Effector CD8-positive, alpha-beta T cell (primary cell): ENCODE results near the gene LMOD2.
"Not testable (repeated sequence)": the region's sequence is repeated elsewhere in the genome, so short reads cannot be mapped to it uniquely, and the experiment has no call there.

Source experiments
- DNase-seq: peaks from one replicate; lab custom pipeline; 2025; lab: John Stamatoyannopoulos, UW
- total RNA-seq, 4 experiments: gene quantifications; one replicate each; lab custom pipeline; 2026; lab: John Stamatoyannopoulos, UW

The LMOD2 gene
- 0 reads per million in 4 experiments for total RNA-seq

GRCh38 chr7:123655614-123656013 is at the start of gene LMOD2:
Gene LMOD2, plus strand, starts transcription at chr7:123655866. Its CDS starts 98 bp downstream, at chr7:123655964.
- no peak for DNase-seq

- no peak for DNase-seq
Observed at GRCh38 chr7:123607423-123607975, 48.2 kb upstream of the LMOD2 start.

- no peak for DNase-seq
Observed at GRCh38 chr7:123608991-123609882, 46.4 kb upstream of the LMOD2 start.

GRCh38 chr7:123609883-123610239 is 45.8 kb upstream of the LMOD2 start:
- DNase-seq: no peak

- DNase-seq: no peak
Observed at GRCh38 chr7:123612024-123612423, 43.6 kb upstream of the LMOD2 start.

GRCh38 chr7:123615344-123615743 is 40.3 kb upstream of the LMOD2 start:
- no peak for DNase-seq

GRCh38 chr7:123616223-123616622 is 39.4 kb upstream of the LMOD2 start:
- no peak for DNase-seq

- no peak for DNase-seq
Observed at GRCh38 chr7:123621707-123622106, 34.0 kb upstream of the LMOD2 start.

- no peak for DNase-seq
Observed at GRCh38 chr7:123622660-123623386, 32.8 kb upstream of the LMOD2 start.

- DNase-seq: peak; percentile 26
Observed at GRCh38 chr7:123624527-123625183, 31.0 kb upstream of the LMOD2 start.

- no peak for DNase-seq
Observed at GRCh38 chr7:123625254-123625653, 30.4 kb upstream of the LMOD2 start.

GRCh38 chr7:123627851-123628250 is 27.8 kb upstream of the LMOD2 start:
- no peak for DNase-seq

- no peak for DNase-seq
Observed at GRCh38 chr7:123628829-123629228, 26.8 kb upstream of the LMOD2 start.

- no peak for DNase-seq
Observed at GRCh38 chr7:123629281-123629680, 26.4 kb upstream of the LMOD2 start.

- DNase-seq: no peak
Observed at GRCh38 chr7:123632808-123633207, 22.9 kb upstream of the LMOD2 start.

- no peak for DNase-seq
Observed at GRCh38 chr7:123633553-123633952, 22.1 kb upstream of the LMOD2 start.

- DNase-seq: not testable (repeated sequence)
Observed at GRCh38 chr7:123634011-123634573, 21.6 kb upstream of the LMOD2 start.

- no peak for DNase-seq
Observed at GRCh38 chr7:123635551-123636359, 19.9 kb upstream of the LMOD2 start.

- DNase-seq: no peak
Observed at GRCh38 chr7:123637203-123637602, 18.5 kb upstream of the LMOD2 start.

- no peak for DNase-seq
Observed at GRCh38 chr7:123637878-123638277, 17.8 kb upstream of the LMOD2 start.

- DNase-seq: no peak
Observed at GRCh38 chr7:123639631-123640030, 16.0 kb upstream of the LMOD2 start.
